ENCODE data around the gene PTPRB.
"Not testable (repeated sequence)": the region's sequence is repeated elsewhere in the genome, so short reads cannot be mapped to it uniquely, and the experiment has no call there.

Gene PTPRB

GRCh38 chr12:70535896-70536374, 101.3 kb downstream of the PTPRB start:
- no peak for DNase-seq

DNA sequence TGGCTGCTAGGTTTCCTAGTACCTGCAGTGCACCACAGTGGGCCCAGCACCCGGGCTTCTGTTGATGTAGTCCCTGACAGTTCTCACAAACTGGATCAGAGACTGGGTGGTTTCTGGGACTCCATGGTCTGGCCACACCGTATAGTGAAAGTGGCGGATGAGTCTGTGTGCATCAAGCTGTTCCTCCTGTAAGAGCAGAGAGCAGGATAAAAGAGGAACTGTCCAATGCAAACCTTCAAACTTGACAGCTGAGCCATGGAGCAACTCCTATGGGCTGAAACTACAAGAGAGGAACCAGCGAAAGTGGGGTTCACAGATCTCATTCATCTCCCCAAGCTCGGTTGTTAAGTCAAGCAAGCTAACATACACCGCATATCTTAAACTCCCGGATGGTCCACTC, 102.8 kb downstream of the PTPRB start:
- DNase-seq = no peak

DNA sequence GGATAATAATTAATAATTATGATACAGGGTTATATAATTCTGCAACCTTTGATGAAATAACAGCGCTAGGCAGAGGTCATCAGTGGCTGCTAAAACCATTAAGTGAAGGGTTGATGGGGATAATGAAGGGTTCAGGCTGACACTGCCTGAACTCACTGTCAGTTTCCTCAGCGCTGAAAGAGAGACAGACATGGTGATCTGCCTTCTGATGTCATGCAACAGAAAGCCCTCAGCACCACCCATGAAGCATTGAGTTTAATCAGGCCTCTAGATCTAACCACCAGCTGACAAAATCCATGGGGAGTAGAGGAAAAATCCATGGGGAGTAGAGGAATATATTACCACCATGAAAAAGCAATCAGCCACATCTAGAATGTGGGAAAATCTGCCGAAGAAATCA, 107.6 kb downstream of the PTPRB start:
- DNase-seq = no peak

- no peak for DNase-seq
Observed at GRCh38 chr12:70520847-70521246, 116.4 kb downstream of the PTPRB start.

DNA sequence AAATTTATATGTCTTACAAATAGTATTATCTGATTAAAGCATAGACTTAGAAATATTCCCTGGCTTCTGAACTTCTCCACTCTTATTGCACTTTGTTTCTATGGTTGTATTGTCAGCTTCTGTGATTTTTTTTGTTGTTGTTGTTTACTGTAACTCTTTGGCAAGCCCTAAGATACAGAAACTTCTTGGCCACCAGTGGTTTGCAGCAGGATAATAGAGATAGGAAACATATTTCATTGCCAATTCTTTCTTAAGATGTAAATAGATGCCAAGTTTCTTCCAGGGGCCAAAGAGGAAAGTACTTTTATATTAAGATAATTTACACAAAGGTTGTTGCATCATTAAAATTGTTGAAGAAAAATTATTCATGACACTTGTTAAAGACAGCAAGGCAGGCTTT, 123.8 kb downstream of the PTPRB start:
- DNase-seq = no peak

- no peak for DNase-seq
Observed at GRCh38 chr12:70508178-70508577, 129.1 kb downstream of the PTPRB start.

GRCh38 chr12:70507442-70507841, 129.8 kb downstream of the PTPRB start:
- DNase-seq = no peak

DNA sequence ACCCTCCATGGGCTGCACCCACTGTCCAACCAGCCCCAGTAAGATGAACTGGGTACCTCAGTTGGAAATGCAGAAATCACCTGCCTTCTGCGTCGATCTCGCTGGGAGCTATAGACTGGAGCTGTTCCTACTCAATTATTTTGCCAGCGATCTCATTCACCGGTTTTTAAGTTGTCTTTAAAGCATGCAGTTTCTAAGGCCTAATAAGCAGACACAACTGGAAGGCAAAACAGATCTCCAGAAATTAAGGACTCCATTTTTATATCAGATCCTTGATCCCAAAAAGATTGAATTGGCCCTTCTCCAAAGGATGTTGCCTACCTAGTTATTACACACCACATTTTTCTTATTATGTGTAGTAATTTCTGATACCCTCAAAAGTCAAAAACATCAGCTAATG, 139.7 kb downstream of the PTPRB start:
- DNase-seq = no peak

DNA sequence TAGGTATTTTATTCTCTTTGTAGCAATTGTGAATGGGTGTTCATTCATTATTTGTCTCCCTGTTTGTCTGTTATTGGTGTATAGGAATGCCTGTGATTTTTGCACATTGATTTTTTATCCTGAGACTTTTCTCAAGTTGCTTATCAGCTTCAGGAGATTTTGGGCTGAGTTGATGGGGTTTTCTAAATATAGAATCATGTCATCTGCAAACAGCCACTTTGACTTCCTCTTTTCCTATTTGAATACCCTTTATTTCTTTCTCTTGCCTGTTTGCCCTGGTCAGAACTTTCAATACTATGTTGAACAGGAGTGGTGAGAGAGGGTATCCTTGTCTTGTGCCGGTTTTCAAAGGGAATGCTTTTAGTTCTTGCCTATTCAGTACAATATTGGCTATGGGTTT, 144.3 kb downstream of the PTPRB start:
- DNase-seq = not testable (repeated sequence)

DNA sequence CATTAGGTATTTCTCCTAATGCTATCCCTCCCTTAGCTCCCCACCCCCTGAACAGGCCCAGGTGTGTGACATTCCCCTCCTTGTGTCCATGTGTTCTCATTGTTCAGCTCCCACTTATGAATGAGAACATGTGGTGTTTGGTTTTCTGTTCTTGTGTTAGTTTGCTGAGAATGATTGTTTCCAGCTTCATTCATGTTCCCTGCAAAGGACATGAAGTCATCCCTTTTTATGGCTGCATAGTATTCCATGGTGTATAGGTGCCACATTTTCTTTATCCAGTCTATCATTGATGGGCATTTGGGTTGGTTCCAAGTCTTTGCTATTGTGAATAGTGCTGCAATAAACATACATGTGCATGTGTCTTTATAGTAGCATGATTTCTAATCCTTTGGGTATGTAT, 146.3 kb downstream of the PTPRB start:
- DNase-seq = not testable (repeated sequence)

- DNase-seq = no peak
Observed at GRCh38 chr12:70487440-70487839, 149.8 kb downstream of the PTPRB start.

GRCh38 chr12:70486588-70486987, 150.6 kb downstream of the PTPRB start:
- DNase-seq = no peak

GRCh38 chr12:70485704-70486103, 151.5 kb downstream of the PTPRB start:
- no peak for DNase-seq

DNA sequence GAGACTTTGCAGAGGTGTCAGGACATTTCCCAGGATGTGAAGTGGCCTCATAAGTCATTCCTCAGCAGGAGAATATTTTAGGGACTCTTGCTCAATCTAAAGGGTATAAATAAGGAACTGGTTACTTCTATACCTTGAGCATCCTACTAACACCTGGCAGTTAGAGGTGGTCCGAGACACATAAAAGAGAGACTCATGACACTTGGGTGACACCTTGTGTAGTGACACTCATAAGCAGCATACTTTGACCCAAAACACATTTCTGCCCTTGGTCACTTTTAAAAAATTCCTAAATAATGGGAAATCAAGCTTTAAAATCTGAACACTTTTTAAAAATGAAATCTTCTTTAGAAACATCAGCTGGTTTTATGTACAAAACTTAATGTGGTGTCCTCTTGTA, 152.8 kb downstream of the PTPRB start:
- no peak for DNase-seq

DNA sequence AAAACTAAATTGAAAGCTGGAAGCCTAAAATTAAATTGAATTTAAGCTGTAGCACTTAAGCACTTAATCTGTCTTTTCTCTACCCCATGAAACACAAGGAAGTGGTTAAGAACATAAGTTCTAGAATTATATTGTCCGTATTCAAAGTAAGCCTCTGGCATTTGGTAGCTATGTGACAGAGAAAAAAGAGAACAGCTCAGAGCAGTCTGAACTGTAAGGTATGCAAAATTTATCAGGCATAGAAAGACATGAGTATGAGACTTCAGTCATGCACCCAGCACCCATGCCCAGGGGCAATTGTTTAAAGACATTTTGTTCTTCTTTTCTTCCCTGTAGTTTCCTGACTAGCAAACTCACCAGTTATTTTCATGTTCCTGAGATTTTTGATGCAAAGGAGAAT, 154.5 kb downstream of the PTPRB start:
- no peak for DNase-seq

DNA sequence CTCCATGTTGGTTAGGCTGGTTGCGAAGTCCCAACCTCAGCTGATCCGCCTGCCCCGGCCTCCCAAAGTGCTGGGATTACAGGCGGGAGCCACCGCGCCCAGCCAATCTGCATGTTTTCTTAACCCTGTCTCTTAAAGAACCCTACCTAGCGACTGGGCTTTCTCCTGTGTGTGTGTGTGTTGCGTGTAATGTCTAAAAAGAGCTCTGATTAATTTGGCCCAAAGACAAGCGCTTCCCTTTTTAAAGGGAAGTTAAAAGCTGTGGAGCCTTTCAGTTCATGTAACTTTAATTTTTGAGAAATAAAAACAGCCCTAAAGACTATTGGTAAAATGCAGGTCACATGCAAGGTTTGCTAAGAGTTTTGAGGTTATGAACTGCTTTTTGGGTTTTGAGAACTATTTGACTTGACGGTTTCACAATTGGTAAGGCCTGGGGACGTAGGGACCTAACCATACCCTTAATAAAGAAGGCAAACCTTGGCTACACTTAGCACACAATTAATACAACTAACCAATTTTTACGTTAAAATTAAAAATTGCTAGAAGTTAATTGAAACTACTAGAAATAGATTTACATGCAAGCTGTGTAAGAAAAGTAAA, 167.9 kb downstream of the PTPRB start:
- no peak for DNase-seq

DNA sequence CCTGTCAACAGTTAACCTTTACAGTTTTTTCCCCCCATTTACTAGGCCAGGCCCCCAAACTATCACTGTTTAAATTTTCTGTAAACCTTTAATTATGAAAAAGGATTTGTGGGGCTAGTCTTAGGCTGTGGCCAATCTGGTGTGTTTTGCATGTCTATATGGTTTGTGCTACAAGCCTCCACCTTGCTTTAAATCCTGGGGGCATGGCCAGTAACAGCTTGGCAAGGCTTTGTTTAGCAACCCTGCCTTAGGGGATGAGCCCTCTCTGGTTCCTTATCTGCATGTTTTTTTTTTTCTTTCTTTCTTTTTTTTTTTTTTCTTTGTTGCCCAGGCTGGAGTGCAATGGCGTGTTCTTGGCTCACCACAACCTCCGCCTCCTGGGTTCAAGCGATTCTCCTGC, 168.5 kb downstream of the PTPRB start:
- DNase-seq = no peak

GRCh38 chr12:70467918-70468733, 169.1 kb downstream of the PTPRB start:
- DNase-seq = no peak

DNA sequence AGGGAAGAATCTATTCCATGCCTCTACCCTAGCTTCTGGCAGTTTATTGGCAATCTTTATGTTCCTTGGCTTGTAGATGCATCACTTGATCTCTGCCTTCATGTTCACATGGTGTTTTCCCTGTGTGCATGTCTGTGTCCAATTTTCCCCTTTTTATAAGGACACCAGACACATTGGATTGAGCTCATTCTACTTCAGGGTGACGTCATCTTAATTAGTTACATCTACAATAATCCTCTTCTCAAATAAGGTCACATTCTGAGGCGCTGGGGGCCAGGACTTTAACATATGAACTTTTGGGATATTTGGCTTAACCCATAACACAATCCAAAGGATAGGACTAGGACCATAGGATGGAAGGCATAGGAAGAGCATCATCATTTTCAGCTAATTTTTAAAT, 169.8 kb downstream of the PTPRB start:
- DNase-seq = no peak

GRCh38 chr12:70466753-70467152, 170.5 kb downstream of the PTPRB start:
- DNase-seq = no peak
